GM12864 (cell line): ENCODE data around the gene APPL2.

Source experiments
- DNase-seq: peaks from one replicate; pipeline ENCODE4 v3.0.0-alpha.2; 2011; ENCODE audit warnings: low read depth
- H3K4me3 ChIP-seq: 2 replicates; pipeline ENCODE4 v1.5.1; 2011; ENCODE audit warnings: mild to moderate bottlenecking, low read depth, low read length, control low read depth
- CTCF ChIP-seq: IDR thresholded peaks from 2 replicates; pipeline ENCODE4 v1.5.1; 2011; ENCODE audit warnings: low read depth, mild to moderate bottlenecking, moderate library complexity, low read length, control low read depth, inconsistent platforms; ENCODE audit errors: missing control alignments

Gene APPL2

GRCh38 chr12:105209091-105209490 lies 26.9 kb downstream of the APPL2 start:
- no peak for DNase-seq
- H3K4me3 ChIP-seq, result no peak overlapping the region
- no peak for TF ChIP-seq CTCF

- TF ChIP-seq CTCF, result no peak
- H3K4me3 ChIP-seq, result no peak overlapping the region
- no peak for DNase-seq
These were observed 29.1 kb downstream of the APPL2 start for GRCh38 chr12:105206686-105207374.

- no peak for DNase-seq
- no peak for TF ChIP-seq CTCF
- H3K4me3 ChIP-seq, result no peak overlapping the region
These were observed 30.5 kb downstream of the APPL2 start for GRCh38 chr12:105205322-105206048.

- TF ChIP-seq CTCF, result no peak
- no peak for DNase-seq
- H3K4me3 ChIP-seq, result no peak overlapping the region
These were observed 31.1 kb downstream of the APPL2 start for GRCh38 chr12:105204916-105205315.

GRCh38 chr12:105204127-105204526 lies 31.8 kb downstream of the APPL2 start:
- no peak for DNase-seq
- H3K4me3 ChIP-seq, result no peak overlapping the region
- TF ChIP-seq CTCF, result no peak

- DNase-seq, result no peak
- TF ChIP-seq CTCF, result no peak
These were observed 33.8 kb downstream of the APPL2 start for GRCh38 chr12:105202202-105202601.

More at GRCh38 chr12:105202202-105202601, 33.8 kb downstream of the APPL2 start:
- no peak overlapping the region for H3K4me3 ChIP-seq
